Neural progenitor cell (in vitro differentiated cells): ENCODE results near the gene NUP133. TPM values are rescaled to one million over a fixed set of nuclear protein-coding genes. Genes with fewer than 3 reads are reported as not detected.

Source experiments
- DNase-seq: peaks from one replicate; pipeline ENCODE4 v3.0.0-alpha.2; 2016; ENCODE audit warnings: low spot score
- H2AFZ ChIP-seq: fragments of 200-600 bp; sonication (generic); replicated peaks from 2 replicates; pipeline ENCODE4 v1.6.1; 2016; ENCODE audit warnings: antibody characterized with exemption
- H3F3A ChIP-seq: fragments of 200-600 bp; sonication (generic); 2 replicates; pipeline ENCODE4 v1.6.1; 2016; ENCODE audit warnings: antibody characterized with exemption, low read depth
- H3K27ac ChIP-seq: fragments of 200-600 bp; sonication (generic); 2 replicates; pipeline ENCODE4 v1.5.1; 2016; ENCODE audit warnings: mild to moderate bottlenecking
- H3K27me3 ChIP-seq: fragments of 200-600 bp; sonication (generic); 2 replicates; pipeline ENCODE4 v1.6.1; 2016; ENCODE audit warnings: mild to moderate bottlenecking, moderate library complexity
- H3K36me3 ChIP-seq: fragments of 200-600 bp; sonication (generic); 2 replicates; pipeline ENCODE4 v1.5.1; 2016
- H3K4me1 ChIP-seq: fragments of 200-600 bp; sonication (generic); 2 replicates; pipeline ENCODE4 v1.6.1; 2016; ENCODE audit warnings: mixed run types
- H3K4me2 ChIP-seq: fragments of 200-600 bp; sonication (generic); 2 replicates; pipeline ENCODE4 v1.6.1; 2016
- H3K4me3 ChIP-seq: fragments of 200-600 bp; sonication (generic); 2 replicates; pipeline ENCODE4 v1.5.1; 2016
- H3K79me2 ChIP-seq: fragments of 200-600 bp; sonication (generic); 2 replicates; pipeline ENCODE4 v1.6.1; 2016; ENCODE audit warnings: low read depth
- H3K9ac ChIP-seq: fragments of 200-600 bp; sonication (generic); 2 replicates; pipeline ENCODE4 v1.6.1; 2016
- H3K9me3 ChIP-seq: fragments of 200-600 bp; sonication (generic); 2 replicates; pipeline ENCODE4 v1.5.1; 2016; ENCODE audit warnings: low read depth
- H4K20me1 ChIP-seq: fragments of 200-600 bp; sonication (generic); 2 replicates; pipeline ENCODE4 v1.6.1; 2016; ENCODE audit warnings: low read depth
- H3K27ac Mint-ChIP-seq: 3 replicates; pipeline ENCODE4 v1.8.0; 2021; ENCODE audit warnings: mixed read lengths
- H3K27me3 Mint-ChIP-seq: 2 replicates; pipeline ENCODE4 v1.8.0; 2022; ENCODE audit warnings: low read depth, mild to moderate bottlenecking, inconsistent platforms, moderate library complexity, mixed read lengths; ENCODE audit not compliant: insufficient read depth
- H3K36me3 Mint-ChIP-seq: 3 replicates; pipeline ENCODE4 v1.8.0; 2021; ENCODE audit warnings: mixed read lengths
- H3K4me1 Mint-ChIP-seq: 3 replicates; pipeline ENCODE4 v1.8.0; 2021; ENCODE audit warnings: mixed read lengths
- H3K4me3 Mint-ChIP-seq: 3 replicates; pipeline ENCODE4 v1.8.0; 2021; ENCODE audit warnings: mild to moderate bottlenecking, moderate library complexity, mixed read lengths
- H3K9me3 Mint-ChIP-seq: 3 replicates; pipeline ENCODE4 v1.8.0; 2020; ENCODE audit warnings: mixed read lengths
- CTCF ChIP-seq: fragments of 200-600 bp; sonication (generic); IDR thresholded peaks from 2 replicates; pipeline ENCODE4 v1.5.1; 2017; ENCODE audit warnings: antibody characterized with exemption, mild to moderate bottlenecking
- EZH2 ChIP-seq: fragments of 200-600 bp; sonication (generic); IDR thresholded peaks from 2 replicates; pipeline ENCODE4 v1.6.1; 2017; ENCODE audit warnings: antibody characterized with exemption, mild to moderate bottlenecking, moderate library complexity
- EZH2phosphoT487 ChIP-seq: fragments of 200-600 bp; sonication (generic); IDR thresholded peaks from 2 replicates; pipeline ENCODE4 v1.6.1; 2017; ENCODE audit warnings: antibody characterized with exemption
- total RNA-seq: library from RNA; depleted of rRNA; stranded (reverse); fragments of >200 nt; gene quantifications from 2 replicates; pipeline ENCODE4 v1.2.3, GENCODE V29; 2015; ENCODE audit warnings: low replicate concordance

NUP133 gene
- total RNA-seq, 1 donor from 2014 or later, result 89.3 TPM

- H3K36me3 Mint-ChIP-seq, result peaks cover 28% of the 10 kb centered on the region
These were observed 47.0 kb downstream of the NUP133 start for GRCh38 chr1:229461032-229461668.

DNA sequence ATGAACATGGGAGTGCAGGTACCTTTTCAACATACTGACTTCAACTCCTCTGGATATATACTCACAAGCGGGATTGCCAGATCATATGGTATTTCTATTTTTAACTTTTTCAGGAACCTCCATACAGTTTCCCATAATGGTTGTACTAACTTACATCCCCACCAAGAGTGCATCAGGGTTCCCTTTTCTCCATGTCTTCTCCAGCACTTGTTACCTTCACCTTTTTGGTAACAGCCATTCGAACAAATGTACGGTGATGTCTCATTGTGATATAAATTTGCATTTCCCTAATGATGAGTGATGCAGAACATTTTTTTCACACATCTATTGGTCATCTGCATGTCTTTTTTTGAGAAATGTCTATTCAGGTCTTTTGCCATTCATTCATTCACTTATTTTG, 48.3 kb downstream of the NUP133 start:
- no peak overlapping the region for H2AFZ ChIP-seq
- no peak overlapping the region for H3K4me3 Mint-ChIP-seq
- no peak for DNase-seq
- peaks cover 25% of the 10 kb centered on the region for H3K36me3 Mint-ChIP-seq
- no peak overlapping the region for H3K4me3 ChIP-seq
- H4K20me1 ChIP-seq, result no peaks in the 10 kb centered on the region
- no peak overlapping the region for H3K27ac ChIP-seq
- no peaks in the 10 kb centered on the region for H3K9me3 ChIP-seq
- no peak overlapping the region for H3K27ac Mint-ChIP-seq
- TF ChIP-seq CTCF, result no peak
- TF ChIP-seq EZH2, result no peak
- TF ChIP-seq EZH2phosphoT487, result no peak
- no peaks in the 10 kb centered on the region for H3K4me1 ChIP-seq
- no peaks in the 10 kb centered on the region for H3K27me3 ChIP-seq
- no peaks in the 10 kb centered on the region for H3K9me3 Mint-ChIP-seq
- H3K4me1 Mint-ChIP-seq, result no peaks in the 10 kb centered on the region
- no peaks in the 10 kb centered on the region for H3K27me3 Mint-ChIP-seq
- H3F3A ChIP-seq, result no peaks in the 10 kb centered on the region
- H3K79me2 ChIP-seq, result no peaks in the 10 kb centered on the region
- H3K4me2 ChIP-seq, result no peak overlapping the region
- H3K36me3 ChIP-seq, result peaks cover 20% of the 10 kb centered on the region
- H3K9ac ChIP-seq, result no peak overlapping the region

More at GRCh38 chr1:229461032-229461668, 47.0 kb downstream of the NUP133 start:
- Histone ChIP-seq H3K4me2 (no peak overlapping the region), H3K9ac (no peak overlapping the region), H3K36me3 (peaks cover 25% of the 10 kb centered on the region), H4K20me1 (peaks cover 4% of the 10 kb centered on the region), H3K4me1 (no peaks in the 10 kb centered on the region), H2AFZ (no peak overlapping the region), H3K9me3 (no peaks in the 10 kb centered on the region), H3K79me2 (no peaks in the 10 kb centered on the region), H3K4me3 (no peak overlapping the region), H3K27ac (no peak overlapping the region), H3K27me3 (no peaks in the 10 kb centered on the region), H3F3A (no peaks in the 10 kb centered on the region)
- Mint-ChIP-seq H3K4me3 (no peak overlapping the region), H3K27ac (no peak overlapping the region), H3K9me3 (no peaks in the 10 kb centered on the region), H3K4me1 (no peaks in the 10 kb centered on the region), H3K27me3 (no peaks in the 10 kb centered on the region)
- no peak for DNase-seq
- TF ChIP-seq CTCF (no peak), EZH2phosphoT487 (no peak), EZH2 (no peak)

DNA sequence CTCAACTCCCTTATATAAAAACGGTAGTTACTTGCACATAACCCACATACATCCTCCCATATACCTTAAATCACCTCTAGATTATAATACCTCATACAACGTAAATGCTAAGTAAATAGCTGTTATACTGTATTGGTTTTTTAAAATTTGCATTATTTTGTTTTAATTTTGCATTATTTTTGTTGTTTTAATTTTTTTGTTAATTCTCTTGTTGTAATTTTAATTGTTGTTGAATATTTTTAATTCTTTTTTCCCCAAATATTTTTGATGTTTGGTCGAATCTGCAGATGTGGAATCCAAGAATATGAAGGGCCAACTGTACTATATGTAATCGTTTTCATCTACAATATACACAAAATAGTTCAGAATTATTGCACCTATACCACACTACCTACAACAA, 50.7 kb downstream of the NUP133 start:
- no peaks in the 10 kb centered on the region for H3K9me3 Mint-ChIP-seq
- H3K36me3 Mint-ChIP-seq, result peaks cover 12% of the 10 kb centered on the region
- no peak overlapping the region for H2AFZ ChIP-seq

More for the DNA sequence above, 50.7 kb downstream of the NUP133 start:
- H3K4me3 Mint-ChIP-seq, result no peak overlapping the region
- H3K27ac Mint-ChIP-seq, result no peak overlapping the region
- no peaks in the 10 kb centered on the region for H3K4me1 Mint-ChIP-seq
- Histone ChIP-seq H3K79me2 (no peaks in the 10 kb centered on the region), H3K4me2 (no peak overlapping the region), H4K20me1 (no peaks in the 10 kb centered on the region), H3K36me3 (peaks cover 15% of the 10 kb centered on the region), H3K9me3 (no peaks in the 10 kb centered on the region), H3K4me1 (no peaks in the 10 kb centered on the region), H3K4me3 (no peak overlapping the region), H3K27me3 (no peaks in the 10 kb centered on the region), H3K9ac (no peak overlapping the region), H3K27ac (no peak overlapping the region), H3F3A (no peaks in the 10 kb centered on the region)
- DNase-seq, result no peak
- TF ChIP-seq EZH2phosphoT487 (no peak), CTCF (no peak), EZH2 (no peak)
- H3K27me3 Mint-ChIP-seq, result no peaks in the 10 kb centered on the region
